Stimulated activated CD4-positive, alpha-beta T cell treated with anti-CD3 and anti-CD28 coated beads, TNF-alpha, amount 100 ng/mL, for 1 hour (primary cell): Measurements from ENCODE around the gene HSPB7.
A peak's percentile ranks its signal among the peaks of the same experiment; 100 is the strongest.
"Not testable (repeated sequence)": the region's sequence is repeated elsewhere in the genome, so short reads cannot be mapped to it uniquely, and the experiment has no call there.

ENCODE experiments used
- DNase-seq, 3 donors: peaks; one replicate each; pipeline ENCODE4 v3.0.0-alpha.2; 2020; ENCODE audit warnings: low read depth in 3 of 3, low spot score in 1 of 3

Gene HSPB7

DNA sequence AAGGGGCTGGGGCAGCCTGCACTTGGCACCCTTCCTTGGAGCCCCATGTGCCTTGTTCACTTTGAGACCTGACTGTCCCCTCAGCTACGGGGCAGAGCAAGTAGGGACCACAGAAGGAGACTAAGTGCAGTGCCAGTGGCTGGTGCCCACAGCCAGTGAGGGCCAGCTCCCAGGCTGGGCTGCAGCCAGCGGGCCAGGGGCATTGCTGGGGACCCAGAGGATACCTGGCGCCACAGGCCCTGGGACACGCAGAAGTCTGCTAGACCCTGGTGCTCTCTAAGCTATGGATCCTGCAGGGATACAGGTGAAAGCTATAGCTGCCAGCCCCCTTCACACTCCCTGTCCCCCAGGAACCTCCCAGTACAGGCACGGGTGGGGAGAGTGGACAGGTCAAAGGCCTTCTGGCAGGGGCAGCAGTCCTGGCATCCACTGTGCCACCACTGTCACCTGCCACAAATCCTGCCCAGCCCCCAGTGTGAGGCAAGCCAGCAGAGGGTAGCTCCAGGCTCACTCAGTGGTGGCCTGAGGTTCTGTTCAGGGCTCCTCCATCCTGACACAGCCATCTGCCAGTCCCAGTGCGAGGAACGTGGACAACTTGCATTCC lies 5.3 kb upstream of the HSPB7 start:
- no peak for DNase-seq

DNA sequence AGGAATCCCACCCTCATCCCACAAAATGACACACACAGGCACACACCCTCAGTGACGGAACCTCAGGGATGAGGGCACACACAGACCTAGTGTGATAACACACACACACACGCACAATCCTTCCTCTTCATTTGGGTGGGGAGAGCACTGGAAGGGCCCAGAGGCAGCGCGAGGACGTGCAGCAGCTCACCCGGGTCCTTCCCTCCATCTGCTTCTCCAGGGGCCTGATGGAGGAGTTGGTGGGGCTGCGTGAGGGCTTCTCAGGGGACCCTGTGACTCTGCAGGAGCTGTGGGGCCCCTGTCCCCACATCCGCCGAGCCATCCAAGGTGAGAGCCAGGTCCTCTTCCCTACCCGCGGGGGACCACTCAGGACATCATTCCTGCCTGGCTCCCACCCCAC lies 4.5 kb upstream of the HSPB7 start:
- no peak for DNase-seq

DNA sequence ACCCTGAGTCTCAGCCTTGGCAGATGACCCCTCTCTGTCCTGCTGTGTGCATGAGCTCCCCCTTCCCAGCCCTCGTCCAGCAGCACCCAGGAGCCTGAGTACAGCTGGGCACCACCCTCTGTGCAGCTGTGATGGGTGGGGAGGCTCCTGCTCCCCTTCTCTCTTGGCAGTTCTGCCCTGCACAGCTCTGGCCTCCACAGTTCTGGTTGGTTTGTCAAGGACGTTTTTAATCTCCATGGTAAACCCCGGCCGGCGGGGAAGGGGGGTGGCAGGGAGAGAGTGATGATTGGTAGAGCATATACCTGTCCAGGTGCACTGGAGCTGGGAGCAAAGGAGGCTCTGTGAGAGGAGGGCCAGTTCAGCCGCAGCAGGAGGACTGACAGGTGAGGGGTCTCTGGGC lies 3.8 kb upstream of the HSPB7 start, which contains the start of gene CLCNKA:
CLCNKA (plus strand) TSS at position 356 of the 400 bp plus-strand sequence. CDS start 584 bp downstream, outside the sequence.
- DNase-seq, result no peak

DNA sequence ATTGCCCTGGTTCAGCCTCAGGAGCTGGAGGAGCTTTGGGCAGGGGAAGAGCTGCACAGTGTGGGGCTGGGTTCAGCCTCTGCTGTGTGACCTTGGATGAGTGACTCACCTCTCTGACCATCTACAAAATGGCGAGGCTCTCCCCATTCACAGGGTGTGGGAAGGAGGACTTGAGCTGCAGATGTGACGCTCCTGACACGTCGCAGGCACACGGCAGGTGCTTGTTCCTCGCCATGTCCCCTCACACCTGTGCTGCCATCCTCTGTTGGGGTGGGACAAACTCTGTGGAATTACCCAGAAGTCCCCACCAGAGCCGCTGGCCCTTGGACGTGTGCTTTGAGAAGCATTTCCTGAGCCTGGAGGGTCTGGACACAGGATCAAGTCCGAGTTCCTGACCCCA lies 3.0 kb upstream of the HSPB7 start:
- DNase-seq, result not testable (repeated sequence)

DNA sequence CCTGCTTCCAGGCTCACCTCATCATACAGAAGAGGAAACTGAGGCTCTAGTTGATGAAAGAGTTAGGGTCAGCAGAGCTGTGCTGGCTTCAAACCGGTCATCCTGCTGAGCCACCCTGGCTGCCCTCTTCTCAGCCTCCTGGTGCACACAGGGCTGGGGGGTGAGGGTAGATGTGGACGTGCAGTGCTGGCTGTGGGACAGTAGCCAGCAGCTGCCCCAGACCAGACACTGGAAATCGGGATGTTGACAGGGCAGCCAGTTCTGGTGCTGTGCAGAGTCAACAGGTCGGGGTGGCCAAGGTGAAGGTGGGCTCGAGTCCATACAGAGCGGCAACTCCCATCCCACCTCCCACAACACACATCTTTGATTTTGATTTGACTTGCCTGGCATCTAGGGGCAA lies 2.5 kb upstream of the HSPB7 start:
- DNase-seq, result no peak

DNA sequence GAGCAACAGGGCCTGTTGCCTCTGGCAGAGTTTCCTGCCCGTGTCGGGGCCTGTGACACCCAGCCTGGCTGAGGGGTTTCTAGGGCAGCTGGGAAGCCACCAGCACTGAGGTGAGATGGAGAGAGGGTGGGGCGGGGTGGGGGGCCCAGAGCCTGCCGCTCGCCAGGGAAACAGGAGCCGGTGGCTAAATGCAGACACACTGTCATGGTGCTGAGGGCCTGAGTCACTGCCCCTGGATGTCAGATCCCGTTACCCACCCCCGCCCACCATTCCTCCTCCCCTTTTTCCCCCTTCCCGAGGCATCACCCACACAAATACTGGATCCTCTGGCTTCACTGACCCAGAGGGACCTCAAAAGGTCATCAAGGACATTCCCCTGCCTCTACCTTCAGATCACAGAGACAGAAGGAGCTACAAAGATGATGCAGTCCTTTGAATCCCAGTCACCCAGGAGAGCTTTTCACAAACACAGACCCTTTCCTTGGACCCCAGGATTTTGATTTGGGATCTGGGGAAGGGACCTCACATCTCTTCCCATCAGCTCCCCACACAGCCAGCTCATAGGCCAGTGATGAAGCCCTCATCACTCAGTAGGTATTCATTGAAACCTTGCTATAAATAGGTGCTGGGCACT lies 1.9 kb upstream of the HSPB7 start:
- no peak for DNase-seq

DNA sequence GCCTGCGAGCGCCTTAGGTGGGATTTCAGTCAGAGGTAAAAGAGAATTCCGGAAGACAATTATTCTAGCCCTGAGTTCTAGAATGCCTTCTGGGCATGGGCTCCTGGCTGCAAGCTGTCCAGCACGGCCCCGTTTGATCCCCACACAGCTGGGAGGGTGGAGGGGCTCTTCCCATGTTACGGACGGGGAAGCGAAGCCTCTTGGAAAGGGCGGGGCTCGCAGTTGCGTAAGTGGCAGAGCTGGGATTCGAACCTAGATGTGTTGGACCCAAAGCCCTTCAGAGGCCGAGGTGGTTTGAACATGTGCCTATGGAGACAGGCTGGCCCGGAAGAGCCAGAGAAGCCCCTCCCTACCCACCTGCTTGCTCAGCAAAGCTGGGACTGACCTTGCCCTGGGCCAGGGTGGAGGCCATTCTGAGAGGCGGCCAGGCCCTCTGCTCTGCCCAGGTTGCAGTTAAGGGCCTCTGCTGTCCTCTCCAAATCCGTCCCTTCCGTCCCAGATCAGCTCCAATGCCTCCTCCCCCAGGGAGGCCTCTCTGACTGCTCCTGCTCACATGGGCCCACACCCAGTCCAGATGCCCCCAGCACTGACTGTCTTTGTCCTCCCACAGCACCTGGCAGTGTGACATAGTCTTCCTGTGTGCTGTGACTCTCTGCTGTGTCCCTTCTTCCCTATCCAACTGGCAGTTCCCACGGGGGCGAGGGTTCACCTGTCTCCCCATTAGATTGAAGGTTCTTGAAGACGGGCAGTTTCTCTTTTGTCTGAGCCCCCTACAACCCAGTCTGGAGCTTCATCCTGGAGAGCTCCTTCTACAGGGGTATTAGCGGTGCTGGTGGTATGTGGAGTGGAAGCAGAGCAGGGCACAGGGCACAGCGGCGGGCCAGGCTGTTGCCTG lies 1.2 kb upstream of the HSPB7 start:
- DNase-seq, result no peak

DNA sequence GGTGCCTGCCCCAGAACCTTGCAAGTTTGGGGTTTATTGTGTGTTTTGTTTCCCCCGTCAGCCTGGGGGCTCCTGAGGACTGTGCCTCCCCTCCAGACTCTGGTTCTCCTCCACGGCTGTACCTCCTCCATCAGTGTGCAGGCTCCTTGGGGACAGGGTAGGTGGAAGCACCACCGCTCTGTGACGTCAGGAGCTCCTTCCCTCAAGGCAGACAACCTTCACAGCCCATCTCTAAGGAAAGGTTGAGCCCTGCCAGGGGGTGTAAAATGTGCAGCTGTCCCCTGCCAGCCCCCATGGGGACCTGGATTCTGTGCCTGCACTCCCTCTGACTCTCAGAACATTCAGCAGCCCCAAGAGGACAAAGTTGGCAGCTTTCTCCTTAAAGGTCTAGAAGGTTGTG lies 465 bp upstream of the HSPB7 start:
- DNase-seq, result no peak

DNA sequence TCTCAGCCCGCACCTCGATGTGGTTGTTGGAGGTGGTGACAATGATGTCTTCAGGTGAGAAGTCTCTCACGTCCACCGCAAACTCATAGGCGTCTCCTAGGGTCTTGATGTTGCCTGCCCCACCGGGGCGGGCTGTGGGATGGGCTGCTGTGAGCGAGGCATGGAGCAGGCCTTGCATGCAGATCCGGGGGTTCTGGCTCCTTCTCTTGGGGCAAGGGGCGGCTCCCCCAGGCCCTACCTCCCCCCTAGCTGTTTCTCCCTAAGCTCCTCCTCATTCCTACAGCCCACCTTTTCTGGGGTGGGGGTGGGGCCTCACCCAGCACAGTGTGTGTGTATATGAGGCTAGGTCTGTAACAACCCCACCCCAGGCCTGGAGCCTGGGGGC lies 775 bp downstream of the HSPB7 start:
- no peak for DNase-seq

DNA sequence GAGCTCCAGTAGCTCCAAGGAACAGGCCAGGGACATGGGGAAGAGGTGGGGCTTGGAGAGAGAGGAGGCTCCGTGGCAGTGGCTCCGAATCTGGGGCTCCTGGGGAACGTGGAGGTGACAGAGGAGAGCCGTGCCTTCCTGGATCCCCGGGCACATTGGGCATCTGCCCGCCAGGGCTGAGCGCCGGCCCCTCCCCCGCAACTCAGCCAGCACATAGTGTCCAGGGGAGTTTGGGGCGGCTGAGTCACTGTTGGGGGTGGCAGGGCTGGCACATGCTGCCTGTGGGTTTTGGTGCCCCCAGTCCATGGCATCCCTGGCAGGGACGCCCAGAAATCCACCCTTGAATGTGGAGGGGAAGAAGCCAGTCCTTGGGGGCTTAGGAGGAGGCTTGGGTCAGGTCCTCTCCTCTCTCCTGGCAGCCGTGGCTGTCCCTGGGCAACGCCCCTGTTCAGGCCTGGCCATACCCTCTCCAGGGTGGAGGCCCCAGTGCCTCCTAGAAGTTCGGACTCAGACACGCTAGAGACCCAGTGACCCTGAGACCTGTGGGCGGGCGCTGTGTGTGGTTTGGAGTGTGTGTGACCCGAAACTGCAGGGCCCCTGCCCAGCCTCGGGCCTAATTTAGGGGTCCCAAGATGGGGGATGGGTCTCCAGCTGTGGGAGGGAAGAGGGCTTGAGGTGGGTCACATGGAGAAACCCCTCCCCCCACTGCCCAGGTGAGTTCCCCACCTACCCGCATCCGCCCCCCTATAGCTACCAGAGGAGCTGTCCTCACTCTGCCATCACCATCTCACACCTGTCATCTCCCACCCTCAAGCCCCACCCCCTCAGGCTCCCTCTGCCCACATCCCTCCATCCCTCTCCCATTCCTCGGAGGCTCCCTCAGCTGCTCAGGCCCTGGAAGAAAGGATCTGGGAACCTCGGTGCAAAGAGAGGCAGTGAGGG lies 1.6 kb downstream of the HSPB7 start:
- no peak for DNase-seq

DNA sequence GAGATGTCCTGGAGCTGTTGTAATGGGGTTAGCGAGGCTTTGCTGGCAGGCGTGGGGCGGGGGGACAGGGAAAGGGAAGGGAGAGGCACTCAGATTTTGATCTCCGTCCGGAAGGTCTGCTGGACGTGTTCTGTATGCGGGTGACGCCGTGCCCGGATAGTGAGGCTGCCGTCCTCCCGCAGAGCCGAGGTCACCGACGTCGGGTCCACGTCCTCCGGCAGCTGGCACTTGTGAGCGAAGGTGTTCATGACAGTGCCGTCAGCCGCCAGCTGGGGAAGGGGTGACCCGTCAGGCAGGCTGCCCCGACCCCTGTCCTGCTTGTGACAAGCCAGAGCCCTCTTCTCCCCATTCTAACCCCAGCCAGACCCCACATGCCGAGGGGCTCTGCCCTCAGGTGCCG lies 2.4 kb downstream of the HSPB7 start:
- no peak for DNase-seq

DNA sequence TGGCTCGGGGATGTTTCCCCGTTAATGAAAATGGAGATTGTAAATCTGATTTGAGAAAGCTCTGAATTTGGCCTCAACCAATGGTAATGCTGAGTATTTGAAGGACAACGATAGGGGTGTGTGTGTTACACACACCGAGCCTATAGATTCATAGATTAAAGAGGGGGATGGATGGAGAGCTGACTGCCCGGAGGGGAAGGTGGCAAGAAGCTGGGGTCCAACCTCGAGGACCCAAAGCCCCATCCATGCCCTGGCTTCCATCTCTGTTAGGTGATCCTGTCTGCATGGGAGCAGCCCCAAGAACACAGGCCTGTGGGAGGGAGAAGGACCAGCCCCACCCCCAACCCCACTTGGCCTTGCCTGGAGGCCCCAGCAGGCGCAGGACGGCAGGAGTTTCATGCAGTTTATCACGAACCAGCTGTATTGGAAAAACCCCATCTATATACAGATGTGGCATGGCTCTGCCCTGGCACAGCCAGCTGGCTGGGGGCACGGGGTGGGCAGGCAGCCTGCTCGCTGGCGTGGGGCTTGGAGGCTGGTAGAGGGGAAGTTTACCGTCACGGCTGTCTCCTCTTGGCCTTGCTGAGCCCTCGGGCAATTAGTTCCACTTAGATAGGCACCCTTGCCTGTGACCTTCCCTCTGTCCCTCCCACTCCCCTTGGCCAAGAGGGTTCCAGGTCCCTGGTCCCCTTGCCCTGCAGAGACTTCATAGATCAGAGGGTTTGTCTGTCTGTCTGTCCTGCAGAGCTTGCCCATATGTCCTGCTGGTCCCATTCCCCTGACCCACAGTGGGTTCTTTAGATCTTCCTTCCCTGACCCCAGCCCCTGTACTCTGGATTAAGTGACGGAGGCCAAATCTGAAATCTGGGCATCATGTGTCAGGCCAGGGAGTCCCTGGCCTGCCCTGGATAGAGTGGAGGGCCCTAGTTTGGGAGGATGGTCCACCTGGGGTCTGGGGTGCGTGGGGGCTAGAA lies 3.0 kb downstream of the HSPB7 start:
- DNase-seq, result no peak

DNA sequence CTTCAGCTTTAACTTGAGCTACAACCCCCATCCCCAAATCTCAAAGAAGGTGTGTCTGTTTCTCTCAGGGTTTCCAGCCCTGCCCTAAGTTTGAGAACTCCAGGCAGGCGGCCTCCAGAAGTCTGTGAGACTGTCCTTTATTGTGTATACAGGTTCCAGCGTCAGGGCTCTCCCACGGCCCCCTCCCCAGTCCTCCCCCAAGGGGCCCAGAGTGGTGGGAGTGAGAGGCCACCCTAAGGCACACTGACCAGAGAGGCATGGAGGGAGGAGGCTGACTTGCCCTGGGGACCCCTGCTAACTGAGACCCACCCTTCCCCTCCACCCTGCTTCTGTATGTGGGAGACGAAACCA lies 4.0 kb downstream of the HSPB7 start:
- no peak for DNase-seq

DNA sequence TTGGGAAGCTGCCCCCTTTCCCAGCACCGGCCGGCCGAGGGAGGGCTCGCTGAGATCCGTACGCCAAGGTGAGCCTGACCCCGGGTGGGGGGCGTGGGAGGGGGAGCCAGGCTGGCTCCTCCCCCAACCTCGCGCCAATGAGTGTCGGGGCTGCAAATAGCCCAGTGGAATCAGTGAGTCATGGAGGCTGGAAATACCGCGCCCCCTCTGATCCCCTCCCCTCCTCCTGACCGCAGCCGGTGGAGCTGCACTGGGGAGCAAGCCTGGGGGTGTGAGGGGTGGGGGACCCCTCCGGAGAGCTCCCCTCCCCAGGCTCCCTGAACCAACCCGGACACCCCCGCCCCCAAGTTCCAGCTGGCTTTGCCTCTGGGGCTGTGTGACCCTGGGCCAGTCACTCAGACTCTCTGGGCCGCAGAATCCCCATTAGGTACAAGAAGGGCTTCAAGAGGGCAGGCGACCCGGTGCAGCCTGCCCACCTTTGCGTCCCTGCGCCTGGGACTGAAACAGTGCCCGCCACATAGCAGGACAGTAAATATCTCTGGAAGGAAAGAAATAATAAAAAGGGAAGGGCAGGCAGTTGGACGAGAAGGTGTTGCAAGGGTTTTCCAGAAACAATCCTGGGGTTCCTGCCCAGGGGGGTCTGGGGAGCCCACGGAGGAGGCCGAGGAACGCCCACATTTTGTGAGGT lies 4.5 kb downstream of the HSPB7 start:
- peak in 2 of 3 donors; percentile 25 to 42 for DNase-seq

DNA sequence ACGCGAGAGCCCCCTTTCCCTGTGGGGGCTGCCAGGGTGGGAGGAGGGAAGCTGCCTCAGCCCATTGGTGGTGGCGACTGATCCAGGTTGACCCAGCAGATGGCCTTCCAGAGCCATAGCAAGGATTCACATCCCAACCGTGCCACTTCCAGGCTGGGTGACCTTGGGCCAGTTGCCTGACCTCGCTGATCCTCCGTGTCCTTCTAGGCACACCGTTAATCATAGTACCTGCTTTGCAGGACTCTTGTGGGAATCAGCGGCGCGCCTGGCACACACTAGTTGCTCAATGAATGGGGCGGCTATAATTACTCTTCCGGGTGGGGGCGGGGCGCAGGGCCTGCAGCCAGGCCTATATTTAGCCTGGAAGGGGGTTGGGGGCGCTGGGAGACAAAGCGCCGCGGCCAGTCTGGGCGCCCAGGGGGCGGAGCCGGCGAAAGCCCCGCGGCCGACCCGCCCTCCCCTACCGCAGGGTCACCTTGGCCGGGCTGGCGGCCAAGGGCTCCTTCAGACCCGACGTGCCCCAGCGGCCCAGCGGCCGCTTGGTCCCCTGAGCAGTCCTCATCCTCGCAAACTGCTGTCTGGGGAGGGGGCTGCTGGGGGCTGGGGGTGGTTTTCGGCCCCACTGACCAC lies 5.1 kb downstream of the HSPB7 start:
- no peak for DNase-seq

DNA sequence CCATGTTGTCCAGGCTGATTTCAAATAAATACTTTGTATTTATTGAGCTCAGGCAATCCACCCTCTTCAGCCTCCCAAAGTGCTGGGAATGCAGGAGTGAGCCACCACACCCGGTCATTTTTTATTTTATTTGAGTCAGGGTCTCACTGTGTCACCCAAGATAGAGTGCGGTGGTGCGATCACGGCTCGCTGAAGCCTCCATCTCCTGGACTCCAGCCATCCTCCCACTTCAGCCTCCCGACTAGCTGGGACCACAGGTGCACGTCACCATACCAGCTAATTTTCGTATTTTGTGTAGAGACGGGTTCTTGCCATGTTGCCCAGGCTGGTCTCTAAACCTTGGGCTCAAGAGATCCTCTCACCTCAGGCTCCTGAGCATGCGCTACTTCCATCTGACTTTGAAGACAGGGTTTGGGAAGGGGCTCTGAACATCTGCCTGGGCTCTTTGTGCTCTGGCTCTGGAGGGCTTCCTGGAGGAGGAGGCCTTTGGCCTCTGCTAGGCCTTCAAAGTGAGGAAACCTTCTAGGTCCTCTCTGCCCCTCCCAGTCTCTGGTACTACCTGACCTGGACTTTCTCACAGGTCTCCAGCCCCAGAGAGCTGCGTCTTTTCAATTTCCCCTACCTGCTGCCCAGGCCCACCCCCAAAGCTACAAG lies 5.8 kb downstream of the HSPB7 start:
- no peak for DNase-seq

DNA sequence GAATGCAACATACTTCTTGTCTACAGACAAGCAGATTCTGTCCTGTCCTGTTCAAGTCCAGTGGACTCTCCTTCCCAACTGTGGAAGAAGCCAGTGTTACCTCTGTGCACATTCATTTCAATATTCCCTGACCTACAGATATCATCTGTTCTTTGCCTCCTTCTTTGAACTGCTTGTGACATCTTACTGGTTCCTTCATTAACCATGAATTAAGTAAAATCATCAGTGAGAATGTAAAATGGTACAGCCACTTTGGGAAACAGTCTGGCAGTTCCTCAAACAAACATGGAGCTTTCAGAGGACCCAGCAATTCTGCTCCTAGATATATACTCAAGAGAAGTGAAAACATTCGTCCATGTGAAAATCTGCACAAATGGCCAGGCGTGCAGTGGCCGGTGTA lies 7.0 kb downstream of the HSPB7 start:
- DNase-seq, result no peak

DNA sequence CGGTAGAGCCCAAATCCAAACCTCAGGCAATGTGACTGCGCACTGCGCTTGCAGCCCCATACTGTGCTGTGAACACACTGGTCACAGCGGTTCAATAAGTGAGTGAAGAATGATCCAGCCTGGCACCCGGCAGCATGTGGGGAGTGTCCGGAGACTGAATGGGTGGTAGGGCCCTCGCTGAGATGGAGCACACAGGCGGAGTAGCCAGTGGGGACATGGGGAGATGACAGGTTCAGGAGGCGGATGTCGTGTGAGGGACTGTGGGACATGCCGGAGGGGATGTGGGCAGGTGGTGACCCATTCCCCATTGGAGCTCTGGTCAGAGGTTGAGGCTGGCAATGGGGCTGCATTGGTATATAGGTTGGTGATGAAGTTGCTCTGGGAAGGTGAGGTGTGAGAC lies 8.2 kb downstream of the HSPB7 start:
- no peak for DNase-seq
